ENCODE measurements around the gene NUCB1.
"Not testable (repeated sequence)": the region's sequence is repeated elsewhere in the genome, so short reads cannot be mapped to it uniquely, and the experiment has no call there.

Gene NUCB1

DNA sequence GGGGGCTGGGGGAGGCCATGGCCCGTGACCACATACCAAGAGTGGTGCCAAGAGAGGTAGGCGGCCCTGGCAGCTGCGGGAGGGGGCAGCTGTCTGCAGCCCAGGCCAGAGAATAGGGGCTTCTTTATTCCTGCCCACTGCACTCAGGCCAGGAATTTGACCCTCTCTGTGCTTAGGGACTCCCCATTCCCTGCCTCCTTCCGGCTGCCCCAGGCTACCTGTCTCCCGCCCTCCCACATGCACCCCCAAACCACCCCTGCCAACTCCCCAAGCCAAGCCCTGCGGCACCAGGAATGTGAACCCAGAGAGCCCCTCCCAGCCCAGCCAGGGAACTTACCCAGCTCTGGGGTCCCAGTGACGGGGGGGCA lies 32.4 kb upstream of the NUCB1 start:
- H3K4me1 ChIP-seq (ENCODE audit: control insufficient read depth, insufficient read depth, low read length), result peaks cover 7% of the 10 kb centered on the region
- peak overlapping the region; percentile 47 for H3K9ac ChIP-seq (ENCODE audit: low read depth, low read length)
- no peaks in the 10 kb centered on the region for H3K36me3 ChIP-seq (ENCODE audit: control insufficient read depth, insufficient read depth, low read length)
- H3K27me3 ChIP-seq (ENCODE audit: control insufficient read depth, insufficient read depth, low read length), result no peaks in the 10 kb centered on the region
- H3K4me3 ChIP-seq (ENCODE audit: low read depth, low read length), result peak overlapping the region; percentile 20
- H3K9me3 ChIP-seq (ENCODE audit: control insufficient read depth, insufficient read depth, low read length), result no peaks in the 10 kb centered on the region

DNA sequence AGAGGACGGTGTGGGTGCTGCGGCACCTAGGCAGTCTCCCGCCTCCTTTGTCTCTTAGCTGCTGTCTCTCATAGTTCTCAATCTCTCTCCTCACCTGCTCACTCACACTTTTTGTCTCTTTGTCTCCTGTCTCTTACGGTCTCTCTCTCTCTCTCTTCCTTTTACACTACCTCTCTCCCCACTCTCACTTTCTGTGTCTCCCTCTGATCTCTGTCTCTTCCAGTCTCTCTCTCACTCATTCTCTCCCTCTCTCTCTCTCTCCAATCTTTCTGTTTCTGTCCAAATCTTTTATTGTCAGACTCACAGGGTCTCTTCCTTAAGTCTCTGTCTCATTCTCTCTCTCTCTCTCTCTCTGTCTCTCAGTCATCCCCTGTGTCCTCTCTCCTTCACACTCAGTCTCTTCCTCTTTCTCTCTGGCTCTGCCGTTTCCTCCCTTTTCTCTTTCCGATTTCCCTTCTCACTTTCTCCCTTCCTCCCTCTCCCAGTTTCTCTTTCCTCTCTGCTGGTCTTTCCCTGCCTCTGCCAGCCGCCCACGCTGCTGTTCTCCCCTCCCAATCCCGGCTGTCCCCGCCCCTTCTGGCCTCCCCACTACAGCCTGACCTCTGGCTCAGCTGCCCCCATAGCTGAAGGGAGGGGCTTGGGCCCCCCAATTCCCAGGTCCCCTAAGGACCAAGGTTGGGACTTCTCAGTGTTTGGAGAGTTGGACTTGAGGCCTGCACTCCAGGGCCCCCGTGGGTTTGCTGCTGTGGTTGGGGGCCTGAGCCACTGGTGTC lies 31.8 kb upstream of the NUCB1 start, which contains the start of gene PLEKHA4:
PLEKHA4 (minus strand) TSS at position 504 of the 773 bp plus-strand sequence. CDS start 997 bp downstream, outside the sequence.
- Histone ChIP-seq H3K27me3 (ENCODE audit: control insufficient read depth, insufficient read depth, low read length) (no peaks in the 10 kb centered on the region), H3K9me3 (ENCODE audit: control insufficient read depth, insufficient read depth, low read length) (no peaks in the 10 kb centered on the region), H3K4me1 (ENCODE audit: control insufficient read depth, insufficient read depth, low read length) (peaks cover 8% of the 10 kb centered on the region), H3K4me3 (ENCODE audit: low read depth, low read length) (peak within 1 kb of the TSS; percentile 20), H3K36me3 (ENCODE audit: control insufficient read depth, insufficient read depth, low read length) (no peaks in the 10 kb centered on the region), H3K9ac (ENCODE audit: low read depth, low read length) (peak within 1 kb of the TSS; percentile 47)

DNA sequence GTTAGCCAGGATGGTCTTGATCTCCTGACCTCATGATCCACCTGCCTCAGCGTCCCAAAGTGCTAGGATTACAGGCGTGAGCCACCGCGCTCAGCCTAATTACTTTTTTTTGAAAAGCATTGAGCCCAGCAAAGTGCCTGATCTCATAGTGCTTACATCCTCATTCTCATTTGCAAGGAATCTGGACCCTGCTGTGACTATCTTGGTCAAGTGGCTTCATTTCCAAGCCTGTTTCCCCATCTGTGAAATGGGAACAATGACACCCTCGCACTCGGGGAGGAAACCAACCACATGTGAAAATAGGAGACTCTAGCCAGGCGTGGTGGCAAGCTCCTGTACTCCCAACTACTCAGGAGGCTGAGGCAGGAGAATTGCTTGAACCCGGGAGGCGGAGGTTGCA lies 30.1 kb upstream of the NUCB1 start:
- Histone ChIP-seq H3K4me1 (ENCODE audit: control insufficient read depth, insufficient read depth, low read length) (peaks cover 10% of the 10 kb centered on the region), H3K9ac (ENCODE audit: low read depth, low read length) (no peak overlapping the region), H3K4me3 (ENCODE audit: low read depth, low read length) (no peak overlapping the region), H3K9me3 (ENCODE audit: control insufficient read depth, insufficient read depth, low read length) (no peaks in the 10 kb centered on the region), H3K36me3 (ENCODE audit: control insufficient read depth, insufficient read depth, low read length) (peaks cover 16% of the 10 kb centered on the region), H3K27me3 (ENCODE audit: control insufficient read depth, insufficient read depth, low read length) (no peaks in the 10 kb centered on the region)

DNA sequence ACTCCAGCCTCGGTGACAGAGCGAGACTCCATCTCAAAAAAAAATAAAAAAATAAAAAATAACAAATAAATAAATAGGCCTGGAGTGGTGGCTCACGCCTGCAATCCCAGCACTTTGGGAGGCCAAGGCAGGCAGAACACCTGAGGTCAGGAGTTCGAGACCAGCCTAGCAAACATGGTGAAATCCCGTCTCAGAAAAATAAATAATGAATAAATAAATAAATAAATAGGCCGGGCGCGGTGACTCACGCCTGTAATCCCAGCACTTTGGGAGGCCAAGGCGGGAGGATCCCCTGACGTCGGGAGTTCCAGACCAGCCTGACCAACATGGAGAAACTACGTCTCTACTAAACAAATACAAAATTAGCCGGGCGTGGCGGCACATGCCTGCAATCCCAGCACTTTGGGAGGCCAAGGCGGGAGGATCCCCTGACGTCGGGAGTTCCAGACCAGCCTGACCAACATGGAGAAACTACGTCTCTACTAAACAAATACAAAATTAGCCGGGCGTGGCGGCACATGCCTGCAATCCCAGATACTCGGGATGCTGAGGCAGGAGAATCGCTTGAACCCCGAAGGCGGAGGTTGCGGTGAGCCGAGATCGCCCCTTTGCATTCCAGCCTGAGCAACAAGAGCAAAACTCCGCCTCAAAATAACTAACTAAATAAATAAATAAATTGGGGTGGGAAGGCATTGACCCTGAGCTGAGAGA lies 28.5 kb upstream of the NUCB1 start:
- H3K4me3 ChIP-seq (ENCODE audit: low read depth, low read length); H3K9me3 ChIP-seq (ENCODE audit: control insufficient read depth, insufficient read depth, low read length); H3K4me1 ChIP-seq (ENCODE audit: control insufficient read depth, insufficient read depth, low read length); H3K27me3 ChIP-seq (ENCODE audit: control insufficient read depth, insufficient read depth, low read length); H3K9ac ChIP-seq (ENCODE audit: low read depth, low read length): not testable (repeated sequence)
- peaks cover 24% of the 10 kb centered on the region for H3K36me3 ChIP-seq (ENCODE audit: control insufficient read depth, insufficient read depth, low read length)

DNA sequence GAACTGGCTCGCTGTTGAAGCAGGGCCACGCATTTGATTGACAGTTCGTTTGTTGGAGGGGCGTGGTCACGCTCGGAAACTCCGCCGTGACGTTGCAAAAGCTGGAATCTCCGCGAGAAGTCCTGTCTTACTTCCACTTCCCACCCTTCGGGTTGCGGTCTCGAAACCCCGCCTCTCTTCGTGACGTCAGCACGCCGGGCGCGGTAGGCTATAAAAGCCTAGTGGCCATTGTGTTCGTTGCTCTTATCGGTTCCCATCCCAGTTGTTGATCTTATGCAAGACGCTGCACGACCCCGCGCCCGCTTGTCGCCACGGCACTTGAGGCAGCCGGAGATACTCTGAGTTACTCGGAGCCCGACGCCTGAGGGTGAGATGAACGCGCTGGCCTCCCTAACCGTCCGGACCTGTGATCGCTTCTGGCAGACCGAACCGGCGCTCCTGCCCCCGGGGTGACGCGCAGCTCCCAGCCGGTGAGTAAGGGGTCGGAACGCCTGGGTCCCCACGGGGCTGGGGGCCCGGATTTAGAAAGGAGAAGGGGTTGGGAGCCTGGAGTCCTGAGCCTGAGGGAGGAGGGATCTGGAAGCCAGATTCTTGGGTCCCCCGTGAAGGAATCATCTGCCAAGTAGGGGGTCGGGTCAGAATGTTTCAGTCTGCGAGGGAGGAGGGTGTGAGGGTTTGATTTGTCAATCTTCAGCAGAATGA lies 27.8 kb upstream of the NUCB1 start, which contains the start of gene PPP1R15A:
PPP1R15A (plus strand) TSS at position 240 of the 702 bp plus-strand sequence. CDS start 813 bp downstream, outside the sequence.
- H3K4me3 ChIP-seq (ENCODE audit: low read depth, low read length), result peak within 1 kb of the TSS; percentile 99
- H3K9me3 ChIP-seq (ENCODE audit: control insufficient read depth, insufficient read depth, low read length), result no peaks in the 10 kb centered on the region
- H3K27me3 ChIP-seq (ENCODE audit: control insufficient read depth, insufficient read depth, low read length), result no peaks in the 10 kb centered on the region
- H3K36me3 ChIP-seq (ENCODE audit: control insufficient read depth, insufficient read depth, low read length), result peaks cover 24% of the 10 kb centered on the region
- H3K9ac ChIP-seq (ENCODE audit: low read depth, low read length), result peak within 1 kb of the TSS; percentile 95
- H3K4me1 ChIP-seq (ENCODE audit: control insufficient read depth, insufficient read depth, low read length), result peaks cover 8% of the 10 kb centered on the region

DNA sequence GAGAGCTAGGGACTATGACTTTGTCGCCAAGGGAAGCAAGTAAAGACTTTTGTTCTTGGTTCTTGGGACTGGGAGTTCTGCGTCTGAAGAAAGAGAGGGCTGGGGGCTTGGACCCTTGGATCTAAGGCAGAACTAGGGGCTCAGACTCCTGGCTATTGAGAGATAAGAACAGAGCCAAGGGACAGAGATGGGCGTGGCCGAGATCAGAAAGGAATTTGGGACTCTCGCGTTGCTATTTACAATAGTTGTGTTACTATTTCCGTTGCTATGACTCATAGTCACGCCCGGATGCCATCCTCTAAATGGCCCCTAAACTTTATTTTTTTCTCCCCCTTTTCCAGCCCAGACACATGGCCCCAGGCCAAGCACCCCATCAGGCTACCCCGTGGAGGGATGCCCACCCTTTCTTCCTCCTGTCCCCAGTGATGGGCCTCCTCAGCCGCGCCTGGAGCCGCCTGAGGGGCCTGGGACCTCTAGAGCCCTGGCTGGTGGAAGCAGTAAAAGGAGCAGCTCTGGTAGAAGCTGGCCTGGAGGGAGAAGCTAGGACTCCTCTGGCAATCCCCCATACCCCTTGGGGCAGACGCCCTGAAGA lies 27.1 kb upstream of the NUCB1 start:
- Histone ChIP-seq H3K27me3 (ENCODE audit: control insufficient read depth, insufficient read depth, low read length) (no peaks in the 10 kb centered on the region), H3K9ac (ENCODE audit: low read depth, low read length) (peak overlapping the region; percentile 95), H3K4me1 (ENCODE audit: control insufficient read depth, insufficient read depth, low read length) (peaks cover 7% of the 10 kb centered on the region), H3K9me3 (ENCODE audit: control insufficient read depth, insufficient read depth, low read length) (no peaks in the 10 kb centered on the region), H3K4me3 (ENCODE audit: low read depth, low read length) (peak overlapping the region; percentile 99), H3K36me3 (ENCODE audit: control insufficient read depth, insufficient read depth, low read length) (peaks cover 24% of the 10 kb centered on the region)

DNA sequence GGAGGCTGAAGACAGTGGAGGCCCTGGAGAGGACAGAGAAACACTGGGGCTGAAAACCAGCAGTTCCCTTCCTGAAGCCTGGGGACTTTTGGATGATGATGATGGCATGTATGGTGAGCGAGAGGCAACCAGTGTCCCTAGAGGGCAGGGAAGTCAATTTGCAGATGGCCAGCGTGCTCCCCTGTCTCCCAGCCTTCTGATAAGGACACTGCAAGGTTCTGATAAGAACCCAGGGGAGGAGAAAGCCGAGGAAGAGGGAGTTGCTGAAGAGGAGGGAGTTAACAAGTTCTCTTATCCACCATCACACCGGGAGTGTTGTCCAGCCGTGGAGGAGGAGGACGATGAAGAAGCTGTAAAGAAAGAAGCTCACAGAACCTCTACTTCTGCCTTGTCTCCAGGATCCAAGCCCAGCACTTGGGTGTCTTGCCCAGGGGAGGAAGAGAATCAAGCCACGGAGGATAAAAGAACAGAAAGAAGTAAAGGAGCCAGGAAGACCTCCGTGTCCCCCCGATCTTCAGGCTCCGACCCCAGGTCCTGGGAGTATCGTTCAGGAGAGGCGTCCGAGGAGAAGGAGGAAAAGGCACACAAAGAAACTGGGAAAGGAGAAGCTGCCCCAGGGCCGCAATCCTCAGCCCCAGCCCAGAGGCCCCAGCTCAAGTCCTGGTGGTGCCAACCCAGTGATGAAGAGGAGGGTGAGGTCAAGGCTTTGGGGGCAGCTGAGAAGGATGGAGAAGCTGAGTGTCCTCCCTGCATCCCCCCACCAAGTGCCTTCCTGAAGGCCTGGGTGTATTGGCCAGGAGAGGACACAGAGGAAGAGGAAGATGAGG lies 26.4 kb upstream of the NUCB1 start:
- peak overlapping the region; percentile 99 for H3K4me3 ChIP-seq (ENCODE audit: low read depth, low read length)
- no peak overlapping the region for H3K9ac ChIP-seq (ENCODE audit: low read depth, low read length)
- H3K27me3 ChIP-seq (ENCODE audit: control insufficient read depth, insufficient read depth, low read length), result no peaks in the 10 kb centered on the region
- H3K9me3 ChIP-seq (ENCODE audit: control insufficient read depth, insufficient read depth, low read length), result no peaks in the 10 kb centered on the region
- peaks cover 2% of the 10 kb centered on the region for H3K4me1 ChIP-seq (ENCODE audit: control insufficient read depth, insufficient read depth, low read length)
- peaks cover 24% of the 10 kb centered on the region for H3K36me3 ChIP-seq (ENCODE audit: control insufficient read depth, insufficient read depth, low read length)

DNA sequence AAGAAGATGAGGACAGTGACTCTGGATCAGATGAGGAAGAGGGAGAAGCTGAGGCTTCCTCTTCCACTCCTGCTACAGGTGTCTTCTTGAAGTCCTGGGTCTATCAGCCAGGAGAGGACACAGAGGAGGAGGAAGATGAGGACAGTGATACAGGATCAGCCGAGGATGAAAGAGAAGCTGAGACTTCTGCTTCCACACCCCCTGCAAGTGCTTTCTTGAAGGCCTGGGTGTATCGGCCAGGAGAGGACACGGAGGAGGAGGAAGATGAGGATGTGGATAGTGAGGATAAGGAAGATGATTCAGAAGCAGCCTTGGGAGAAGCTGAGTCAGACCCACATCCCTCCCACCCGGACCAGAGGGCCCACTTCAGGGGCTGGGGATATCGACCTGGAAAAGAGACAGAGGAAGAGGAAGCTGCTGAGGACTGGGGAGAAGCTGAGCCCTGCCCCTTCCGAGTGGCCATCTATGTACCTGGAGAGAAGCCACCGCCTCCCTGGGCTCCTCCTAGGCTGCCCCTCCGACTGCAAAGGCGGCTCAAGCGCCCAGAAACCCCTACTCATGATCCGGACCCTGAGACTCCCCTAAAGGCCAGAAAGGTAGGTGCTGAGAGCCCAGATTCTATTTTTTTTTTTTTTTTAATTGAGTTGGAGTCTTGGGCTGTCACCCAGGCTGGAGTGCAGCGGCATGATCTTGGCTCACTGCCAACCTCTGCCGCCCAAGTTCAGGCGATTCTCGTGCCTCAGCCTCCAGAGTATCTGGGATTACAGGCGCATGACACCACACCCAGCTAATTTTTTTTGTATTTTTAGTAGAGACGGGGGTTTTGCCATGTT lies 25.6 kb upstream of the NUCB1 start:
- H3K36me3 ChIP-seq (ENCODE audit: control insufficient read depth, insufficient read depth, low read length), result peaks cover 24% of the 10 kb centered on the region
- peak overlapping the region; percentile 47 for H3K9ac ChIP-seq (ENCODE audit: low read depth, low read length)
- H3K4me3 ChIP-seq (ENCODE audit: low read depth, low read length), result peak overlapping the region; percentile 27
- H3K27me3 ChIP-seq (ENCODE audit: control insufficient read depth, insufficient read depth, low read length), result no peaks in the 10 kb centered on the region
- no peaks in the 10 kb centered on the region for H3K9me3 ChIP-seq (ENCODE audit: control insufficient read depth, insufficient read depth, low read length)
- H3K4me1 ChIP-seq (ENCODE audit: control insufficient read depth, insufficient read depth, low read length), result peaks cover 2% of the 10 kb centered on the region

DNA sequence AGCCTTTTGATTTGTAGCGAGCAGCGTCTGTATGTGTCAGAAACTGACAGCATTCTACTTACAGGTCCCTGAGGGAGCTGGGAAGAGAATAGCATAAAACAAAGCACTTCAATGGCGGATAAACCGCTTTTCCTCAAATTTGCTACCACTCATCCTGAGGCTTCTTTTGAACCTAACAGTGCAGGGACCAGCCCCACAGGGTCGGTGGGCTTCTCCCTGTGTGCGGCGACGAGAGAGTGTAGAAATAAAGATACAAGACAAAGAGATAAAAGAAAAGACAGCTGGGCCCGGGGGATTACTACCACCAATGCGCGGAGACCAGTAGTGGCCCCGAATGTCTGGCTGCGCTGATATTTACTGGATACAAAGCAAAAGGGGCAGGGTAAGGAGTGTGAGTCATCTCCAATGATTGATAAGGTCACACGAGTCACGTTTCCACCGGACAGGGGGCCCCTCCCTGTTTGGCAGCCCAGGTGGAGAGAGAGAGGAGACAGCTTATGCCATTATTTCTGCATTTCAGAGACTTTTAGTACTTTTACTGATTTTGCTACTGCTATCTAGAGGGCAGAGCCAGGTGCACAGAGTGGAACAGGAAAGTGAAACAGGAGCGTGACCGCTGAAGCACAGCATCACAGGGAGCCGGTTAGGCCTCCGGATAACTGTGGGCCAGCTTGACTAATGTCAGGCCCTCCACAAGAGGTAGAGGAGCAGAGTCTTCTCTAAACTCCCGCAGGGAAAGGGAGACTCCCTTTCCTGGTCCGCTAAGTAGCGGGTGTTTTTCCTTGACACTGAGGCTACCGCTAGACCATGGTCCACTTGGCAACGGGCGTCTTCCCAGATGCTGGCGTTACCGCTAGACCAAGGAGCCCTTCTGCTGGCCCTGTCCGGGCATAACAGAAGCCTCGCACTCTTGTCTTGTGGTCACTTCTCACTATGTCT lies 23.8 kb upstream of the NUCB1 start:
- peaks cover 24% of the 10 kb centered on the region for H3K36me3 ChIP-seq (ENCODE audit: control insufficient read depth, insufficient read depth, low read length)
- not testable (repeated sequence) for H3K9ac ChIP-seq (ENCODE audit: low read depth, low read length); H3K9me3 ChIP-seq (ENCODE audit: control insufficient read depth, insufficient read depth, low read length); H3K4me3 ChIP-seq (ENCODE audit: low read depth, low read length); H3K27me3 ChIP-seq (ENCODE audit: control insufficient read depth, insufficient read depth, low read length); H3K4me1 ChIP-seq (ENCODE audit: control insufficient read depth, insufficient read depth, low read length)

DNA sequence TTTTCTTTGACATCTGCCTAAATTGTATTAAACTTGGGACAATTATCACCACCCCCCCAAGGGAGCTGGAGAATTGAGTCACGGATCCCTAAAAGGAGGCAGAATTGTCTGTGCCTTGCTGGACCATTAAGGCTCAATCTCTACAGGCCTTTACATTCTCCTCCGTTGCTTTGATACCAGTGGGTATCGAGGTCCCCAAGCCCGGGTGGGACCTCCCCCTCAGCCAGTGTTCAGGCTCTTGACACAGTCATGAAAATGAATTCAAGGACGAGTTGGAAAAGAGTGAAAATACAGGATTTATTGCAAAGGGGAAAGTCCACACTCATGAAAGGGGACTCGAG lies 22.3 kb upstream of the NUCB1 start:
- no peaks in the 10 kb centered on the region for H3K27me3 ChIP-seq (ENCODE audit: control insufficient read depth, insufficient read depth, low read length)
- H3K4me1 ChIP-seq (ENCODE audit: control insufficient read depth, insufficient read depth, low read length), result peaks cover 5% of the 10 kb centered on the region
- H3K36me3 ChIP-seq (ENCODE audit: control insufficient read depth, insufficient read depth, low read length), result peaks cover 24% of the 10 kb centered on the region
- H3K9ac ChIP-seq (ENCODE audit: low read depth, low read length), result no peak overlapping the region
- no peaks in the 10 kb centered on the region for H3K9me3 ChIP-seq (ENCODE audit: control insufficient read depth, insufficient read depth, low read length)
- no peak overlapping the region for H3K4me3 ChIP-seq (ENCODE audit: low read depth, low read length)
